NCI-H2196 treated with DMSO at 0.1 percent for 48 hours (cell line): ENCODE results near the gene DZIP3.

Experiments used
- DNase-seq: peaks from one replicate; lab custom pipeline; 2025; ENCODE audit not compliant: unreplicated experiment; lab: John Stamatoyannopoulos, UW

Gene DZIP3

GRCh38 chr3:108589081-108589997 lies at the start of gene DZIP3, which contains the start of gene CIP2A:
Gene DZIP3, plus strand, starts transcription at chr3:108589722. Its CDS starts 15,685 bp downstream, at chr3:108605407.
Gene CIP2A, minus strand, starts transcription at chr3:108589438. Its CDS starts 63 bp downstream, at chr3:108589375.
- peak; percentile 78 for DNase-seq

- peak; percentile 7 for DNase-seq
These were observed 43.3 kb upstream of the DZIP3 start for GRCh38 chr3:108546247-108546646.

GRCh38 chr3:108546692-108547091 lies 42.8 kb upstream of the DZIP3 start:
- no peak for DNase-seq

- DNase-seq: no peak
These were observed 41.2 kb upstream of the DZIP3 start for GRCh38 chr3:108548304-108548703.

GRCh38 chr3:108548886-108549285 lies 40.6 kb upstream of the DZIP3 start:
- no peak for DNase-seq

- DNase-seq: peak; percentile 45
These were observed 37.0 kb upstream of the DZIP3 start for GRCh38 chr3:108552267-108553159.

GRCh38 chr3:108554229-108554628 lies 35.3 kb upstream of the DZIP3 start:
- no peak for DNase-seq

- DNase-seq: no peak
These were observed 34.5 kb upstream of the DZIP3 start for GRCh38 chr3:108554913-108555571.

GRCh38 chr3:108555966-108556581 lies 33.4 kb upstream of the DZIP3 start:
- no peak for DNase-seq

- no peak for DNase-seq
These were observed 27.0 kb upstream of the DZIP3 start for GRCh38 chr3:108562565-108562964.

- DNase-seq: no peak
These were observed 25.0 kb upstream of the DZIP3 start for GRCh38 chr3:108564564-108564963.

- DNase-seq: no peak
These were observed 24.0 kb upstream of the DZIP3 start for GRCh38 chr3:108565506-108565905.

GRCh38 chr3:108566599-108566998 lies 22.9 kb upstream of the DZIP3 start:
- DNase-seq: no peak

- no peak for DNase-seq
These were observed 20.2 kb upstream of the DZIP3 start for GRCh38 chr3:108569336-108569735.

- DNase-seq: no peak
These were observed 11.5 kb upstream of the DZIP3 start for GRCh38 chr3:108578064-108578463.

GRCh38 chr3:108588601-108589000 lies 921 bp upstream of the DZIP3 start:
- no peak for DNase-seq

GRCh38 chr3:108589998-108590323 lies 439 bp downstream of the DZIP3 start:
- no peak for DNase-seq

- DNase-seq: no peak
These were observed 938 bp downstream of the DZIP3 start for GRCh38 chr3:108590460-108590859.

- DNase-seq: no peak
These were observed 5.8 kb downstream of the DZIP3 start for GRCh38 chr3:108595321-108595720.

GRCh38 chr3:108598375-108598774 lies 8.9 kb downstream of the DZIP3 start:
- no peak for DNase-seq
